HG02642 (cell line): ENCODE results near the gene PGF.
"Not testable (repeated sequence)": the region's sequence is repeated elsewhere in the genome, so short reads cannot be mapped to it uniquely, and the experiment has no call there.

Source experiments
- ATAC-seq: cut with Tn5 transposase; IDR thresholded peaks from one replicate; pipeline ENCODE4 v1.9.1; 2021; ENCODE audit warnings: mild to moderate bottlenecking; ENCODE audit not compliant: unreplicated experiment, poor library complexity

Gene PGF

GRCh38 chr14:74945852-74946658 is 9.3 kb downstream of the PGF start:
- ATAC-seq = no peak

DNA sequence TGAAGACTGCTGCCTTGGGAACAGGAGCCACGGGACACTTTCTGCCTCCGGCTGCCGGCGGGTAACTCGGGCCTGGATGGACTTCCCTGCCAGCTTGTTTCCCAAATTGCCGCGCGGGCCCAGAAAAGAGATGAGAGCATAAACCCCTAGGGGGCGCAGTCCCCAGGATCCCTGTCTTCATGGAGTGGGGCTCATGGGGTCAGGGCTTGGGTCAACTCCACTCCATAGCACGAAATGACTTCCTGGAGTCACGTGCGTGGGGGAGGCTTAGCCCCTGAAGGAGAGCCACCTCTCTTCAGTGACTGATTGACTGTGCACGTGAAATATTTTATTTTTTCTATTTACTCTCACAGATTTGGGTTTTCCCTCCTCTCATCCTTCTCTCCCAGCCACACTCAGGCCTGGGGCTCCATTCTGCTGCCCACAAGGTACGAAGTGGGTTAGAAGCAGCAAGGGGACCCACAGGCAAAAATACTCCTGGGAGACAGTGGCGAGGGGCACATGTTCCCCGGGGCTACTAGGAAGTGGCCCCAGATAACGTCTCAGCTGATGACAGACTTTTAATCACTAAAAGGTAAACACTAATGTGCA is 10.0 kb downstream of the PGF start:
- no peak for ATAC-seq

DNA sequence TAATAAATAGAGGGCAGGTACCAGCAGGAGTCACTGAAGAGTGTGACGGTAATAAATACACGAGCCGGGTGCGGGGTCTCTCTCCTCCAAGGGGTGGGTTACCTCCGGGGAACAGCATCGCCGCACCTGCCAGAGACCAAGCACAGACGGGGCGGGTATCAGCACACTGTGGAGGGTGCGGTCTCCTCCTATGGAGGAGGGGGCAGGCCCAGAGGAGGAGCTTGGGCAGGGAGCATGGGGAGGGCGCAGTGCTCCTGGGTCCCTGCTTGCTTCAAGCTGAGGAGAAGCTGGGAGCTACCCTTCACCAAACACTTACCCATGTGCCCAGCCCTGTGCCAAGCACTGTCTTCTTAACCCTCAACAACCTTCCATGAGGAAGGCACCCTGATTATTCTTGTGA is 12.8 kb downstream of the PGF start:
- no peak for ATAC-seq

GRCh38 chr14:74942181-74942580 is 13.2 kb downstream of the PGF start:
- ATAC-seq = peak; percentile 4

- ATAC-seq = peak; percentile 61
Observed at GRCh38 chr14:74941676-74942097, 13.7 kb downstream of the PGF start.

DNA sequence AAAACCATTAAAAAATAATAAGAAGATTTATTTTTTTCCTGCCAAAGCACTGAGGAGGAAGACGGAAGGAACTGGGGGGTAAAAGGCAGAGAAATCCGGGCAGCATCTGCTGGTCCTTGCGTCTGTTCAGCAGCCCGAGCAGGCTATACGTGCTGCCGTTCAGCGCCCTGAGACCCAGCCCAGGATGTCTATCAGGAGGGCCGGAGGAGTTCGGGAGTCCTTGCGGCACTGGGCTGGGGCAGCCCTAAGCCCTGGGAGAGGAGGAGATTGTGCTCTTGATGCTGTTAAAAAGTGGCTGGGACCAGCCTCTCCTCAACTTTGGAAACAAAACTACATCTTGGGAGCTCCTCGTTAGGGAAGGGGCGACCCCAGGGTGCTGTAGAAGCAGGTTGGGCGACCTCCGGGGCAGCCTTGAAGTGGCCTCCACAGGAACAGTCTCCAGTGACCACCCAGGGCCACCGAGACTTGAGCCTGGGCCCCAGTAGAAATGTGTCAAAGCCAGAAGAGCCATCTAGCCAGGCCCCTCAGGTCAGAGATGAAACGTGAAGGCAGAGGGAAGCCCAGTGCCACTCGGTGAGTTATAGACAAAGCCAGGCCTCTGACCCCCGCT is 14.3 kb downstream of the PGF start:
- no peak for ATAC-seq

- ATAC-seq = no peak
Observed at GRCh38 chr14:74938531-74939495, 16.6 kb downstream of the PGF start.

DNA sequence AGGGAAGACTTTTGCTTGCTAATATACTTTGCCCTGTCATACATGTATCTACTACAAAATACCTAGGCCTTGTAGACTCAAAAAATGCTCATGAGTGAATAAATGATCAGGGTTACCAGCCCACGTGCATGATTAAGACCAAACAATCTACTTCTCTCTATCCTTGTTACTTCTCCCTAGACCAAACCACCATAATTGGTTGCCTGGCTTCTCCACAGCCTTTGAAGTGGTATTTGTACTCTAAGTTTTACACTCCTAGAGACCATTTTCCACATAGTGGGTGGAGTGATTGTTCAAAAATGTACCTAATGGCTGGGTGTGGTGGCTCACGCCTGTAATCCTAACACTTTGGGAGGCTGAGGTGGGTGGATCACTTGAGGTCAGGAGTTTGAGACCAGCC is 18.2 kb downstream of the PGF start:
- ATAC-seq = no peak

- no peak for ATAC-seq
Observed at GRCh38 chr14:74936731-74937130, 18.7 kb downstream of the PGF start.

DNA sequence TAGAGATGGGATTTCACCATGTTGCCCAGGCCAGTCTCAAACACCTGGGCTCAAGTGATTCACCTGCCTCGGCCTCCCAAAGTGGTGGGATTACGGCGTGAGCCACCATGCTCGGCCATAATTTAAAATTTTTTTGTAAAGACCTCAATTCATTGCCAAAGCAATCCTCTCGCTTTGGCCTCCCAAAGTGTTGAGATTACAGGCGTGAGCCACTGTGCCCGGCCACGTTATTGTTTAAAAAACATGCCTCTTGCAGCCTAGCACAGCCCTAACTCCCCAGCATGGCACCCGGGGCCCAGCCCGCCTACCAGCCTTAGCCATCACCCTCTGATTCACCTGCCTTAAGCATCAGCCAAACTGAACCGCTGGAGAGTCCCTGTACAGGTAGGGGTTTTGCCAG is 19.2 kb downstream of the PGF start:
- no peak for ATAC-seq

GRCh38 chr14:74935360-74935680 is 20.1 kb downstream of the PGF start:
- no peak for ATAC-seq

- ATAC-seq = no peak
Observed at GRCh38 chr14:74934476-74935359, 20.7 kb downstream of the PGF start.

GRCh38 chr14:74934041-74934440 is 21.4 kb downstream of the PGF start:
- no peak for ATAC-seq

- ATAC-seq = not testable (repeated sequence)
Observed at GRCh38 chr14:74932936-74933335, 22.5 kb downstream of the PGF start.

GRCh38 chr14:74932401-74932901 is 22.9 kb downstream of the PGF start:
- no peak for ATAC-seq

- ATAC-seq = not testable (repeated sequence)
Observed at GRCh38 chr14:74931744-74932143, 23.7 kb downstream of the PGF start.

DNA sequence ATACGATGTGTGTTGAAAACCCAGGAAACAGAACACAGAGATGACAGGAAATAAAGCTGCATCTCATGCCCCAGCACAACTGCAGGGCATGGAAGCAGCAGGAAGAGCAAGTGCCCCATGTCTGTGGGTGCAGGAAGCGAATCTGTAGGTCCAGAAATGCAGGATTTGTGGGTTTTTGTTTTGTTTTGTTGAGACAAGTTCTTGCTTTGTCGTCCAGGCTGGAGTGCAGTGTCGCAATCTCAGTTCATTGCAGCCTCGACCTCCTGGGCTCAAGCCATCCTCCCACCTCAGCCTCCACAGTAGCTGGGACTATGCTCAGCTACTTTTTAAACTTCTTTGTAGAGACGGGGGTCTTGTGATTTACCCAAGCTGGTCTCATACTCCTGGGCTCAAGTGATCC is 26.2 kb downstream of the PGF start:
- no peak for ATAC-seq

DNA sequence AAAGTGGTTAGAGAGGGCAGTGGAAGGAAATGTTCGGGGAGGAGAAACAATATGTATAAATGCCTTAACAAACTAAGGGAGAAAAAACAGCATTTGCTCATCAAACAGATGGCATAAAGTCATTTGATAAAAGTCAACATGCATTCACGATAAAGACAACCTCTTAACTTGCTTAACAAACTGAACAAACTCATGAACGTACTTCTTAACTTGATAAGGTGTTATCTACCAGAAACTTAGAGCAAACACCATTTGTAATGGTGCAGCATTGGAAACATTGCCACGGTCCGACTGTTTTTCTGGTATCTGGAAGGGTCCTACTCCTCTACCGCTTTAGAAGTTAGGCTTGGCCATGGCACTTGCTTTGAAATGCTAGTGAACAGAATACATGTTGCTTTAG is 28.2 kb downstream of the PGF start:
- no peak for ATAC-seq

GRCh38 chr14:74924061-74924460 is 31.3 kb downstream of the PGF start:
- ATAC-seq = no peak
